NCI-H2029 treated with DMSO at 0.1 percent for 48 hours (cell line): Measurements from ENCODE around the gene ZNF771.
A peak's percentile ranks its signal among the peaks of the same experiment; 100 is the strongest.

Source experiments
- DNase-seq: peaks from one replicate; lab custom pipeline; 2025; lab: John Stamatoyannopoulos, UW

The ZNF771 gene

GRCh38 chr16:30407102-30407803, at the start of gene ZNF771:
TSS of gene ZNF771 (plus strand) at chr16:30407606. CDS start at chr16:30408054, 448 bp downstream.
- peak; percentile 65 for DNase-seq

- no peak for DNase-seq
Measured at GRCh38 chr16:30357715-30358576, 49.5 kb upstream of the ZNF771 start.

- DNase-seq, result no peak
Measured at GRCh38 chr16:30358577-30358936, 48.8 kb upstream of the ZNF771 start.

GRCh38 chr16:30358990-30359870, 48.2 kb upstream of the ZNF771 start:
- no peak for DNase-seq

- no peak for DNase-seq
Measured at GRCh38 chr16:30359871-30360170, 47.6 kb upstream of the ZNF771 start.

- no peak for DNase-seq
Measured at GRCh38 chr16:30361180-30361579, 46.2 kb upstream of the ZNF771 start.

GRCh38 chr16:30365200-30365599, 42.2 kb upstream of the ZNF771 start:
- no peak for DNase-seq

- no peak for DNase-seq
Measured at GRCh38 chr16:30366511-30366910, 40.9 kb upstream of the ZNF771 start.

- no peak for DNase-seq
Measured at GRCh38 chr16:30367349-30368009, 39.9 kb upstream of the ZNF771 start.

- DNase-seq, result no peak
Measured at GRCh38 chr16:30368122-30368791, 39.1 kb upstream of the ZNF771 start.

GRCh38 chr16:30368792-30369090, 38.7 kb upstream of the ZNF771 start:
- DNase-seq, result no peak

GRCh38 chr16:30369091-30369937, 38.1 kb upstream of the ZNF771 start:
- no peak for DNase-seq

GRCh38 chr16:30369938-30370455, 37.4 kb upstream of the ZNF771 start:
- no peak for DNase-seq

GRCh38 chr16:30370456-30371247, 36.8 kb upstream of the ZNF771 start, which contains the start of gene TBC1D10B:
TSS of gene TBC1D10B (minus strand) at chr16:30370494. CDS start at chr16:30370183, 311 bp downstream.
- DNase-seq, result peak; percentile 99

- DNase-seq, result no peak
Measured at GRCh38 chr16:30371248-30371816, 36.1 kb upstream of the ZNF771 start.

GRCh38 chr16:30372038-30372712, 35.2 kb upstream of the ZNF771 start:
- no peak for DNase-seq

GRCh38 chr16:30372725-30373124, 34.7 kb upstream of the ZNF771 start:
- DNase-seq, result no peak

- no peak for DNase-seq
Measured at GRCh38 chr16:30374538-30374937, 32.9 kb upstream of the ZNF771 start, which contains the start of gene MYL11. TSS of gene MYL11 (plus strand) at chr16:30374802. CDS start at chr16:30374858, 56 bp downstream.
